Activated CD8-positive, alpha-beta T cell treated with anti-CD3 and anti-CD28 coated beads, Interleukin-2, amount 10 ng/mL, durations not matched to agents 7 days and 5 days (primary cell): Measurements from ENCODE around the gene TIMM22. TPM values are rescaled to one million over a fixed set of nuclear protein-coding genes. Genes with fewer than 3 reads are reported as not detected.

Experiments used
- ATAC-seq: fragments of 150-1000 bp; cut with Tn5 transposase; one replicate; pipeline ENCODE4 v1.10.0; 2021; ENCODE audit warnings: moderate library complexity
- CTCF ChIA-PET: fragments of 350-600 bp; sonication (Branson Sonifier 250); formaldehyde crosslinking; loops from one replicate; lab custom pipeline; 2021; ENCODE audit warnings: antibody characterized with exemption; lab: Charles Lee
- POLR2A ChIA-PET: fragments of 350-600 bp; sonication (Branson Sonifier 250); formaldehyde crosslinking; loops from one replicate; lab custom pipeline; 2021; ENCODE audit warnings: antibody characterized with exemption; lab: Charles Lee
- DNase-seq: peaks from one replicate; pipeline ENCODE4 v3.0.0-alpha.2; 2020
- H3K27ac Mint-ChIP-seq: one replicate; pipeline ENCODE4 v1.8.0; 2021; ENCODE audit warnings: mild to moderate bottlenecking, mixed read lengths
- H3K27me3 Mint-ChIP-seq: one replicate; pipeline ENCODE4 v1.8.0; 2021; ENCODE audit warnings: low read depth, mixed read lengths
- H3K36me3 Mint-ChIP-seq: one replicate; pipeline ENCODE4 v1.8.0; 2021; ENCODE audit warnings: low read depth, mixed read lengths
- H3K4me1 Mint-ChIP-seq: one replicate; pipeline ENCODE4 v1.8.0; 2021; ENCODE audit warnings: low read depth, mixed read lengths
- H3K4me3 Mint-ChIP-seq: one replicate; pipeline ENCODE4 v1.8.0; 2021; ENCODE audit warnings: mild to moderate bottlenecking, mixed read lengths
- H3K9me3 Mint-ChIP-seq: one replicate; pipeline ENCODE4 v1.8.0; 2022; ENCODE audit warnings: mixed read lengths; ENCODE audit not compliant: insufficient read depth
- total RNA-seq, 2 experiments: library from RNA; stranded (reverse); gene quantifications; one replicate each; pipeline ENCODE4 v1.2.3, GENCODE V29; 2021

TIMM22 gene
- total RNA-seq, 2 experiments from 2014 or later: 10.0 to 10.4 TPM

DNA sequence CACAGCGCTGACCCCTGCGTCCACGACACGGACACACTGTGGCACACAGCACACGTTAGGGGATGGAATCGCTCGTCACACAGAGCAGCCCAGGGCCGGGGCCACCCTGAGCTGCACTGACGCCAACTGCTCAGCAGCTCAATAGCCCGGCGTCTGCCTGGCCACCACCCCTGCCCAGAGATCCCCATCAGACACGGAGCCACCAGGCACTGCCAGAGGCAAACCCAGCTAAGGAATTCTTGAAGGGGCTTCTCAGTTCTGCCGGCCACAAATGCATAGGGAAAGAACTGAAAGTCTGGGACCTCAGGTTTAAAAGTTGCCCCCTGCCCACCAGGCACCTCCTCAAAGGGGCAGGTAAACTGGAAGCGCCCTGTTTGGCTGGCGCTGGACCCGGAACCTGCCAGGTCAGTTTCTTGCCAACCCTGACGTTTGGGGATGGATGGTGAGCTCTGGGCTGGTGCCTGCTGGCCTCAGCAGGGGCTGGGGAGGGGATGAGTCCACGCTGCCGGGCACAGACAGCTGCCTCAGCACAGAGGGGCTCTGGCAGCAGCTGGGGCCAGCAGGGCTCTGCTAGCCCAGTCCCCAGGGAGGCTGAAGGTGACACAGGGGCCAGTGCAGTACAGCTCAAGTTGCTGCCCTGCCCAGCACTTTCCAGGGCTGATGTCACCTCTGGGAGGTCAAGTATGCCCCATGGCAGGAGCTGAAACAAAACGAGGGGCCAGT, 33.2 kb downstream of the TIMM22 start:
- peaks cover 4% of the 10 kb centered on the region for H3K36me3 Mint-ChIP-seq
- no peaks in the 10 kb centered on the region for H3K4me1 Mint-ChIP-seq
- H3K27me3 Mint-ChIP-seq: no peaks in the 10 kb centered on the region
- CTCF ChIA-PET: no interaction called here
- no peak overlapping the region for H3K4me3 Mint-ChIP-seq
- ATAC-seq (no peak), DNase-seq (no peak)
- POLR2A ChIA-PET: no interaction called here
- H3K9me3 Mint-ChIP-seq: no peaks in the 10 kb centered on the region
- H3K27ac Mint-ChIP-seq: no peak overlapping the region

DNA sequence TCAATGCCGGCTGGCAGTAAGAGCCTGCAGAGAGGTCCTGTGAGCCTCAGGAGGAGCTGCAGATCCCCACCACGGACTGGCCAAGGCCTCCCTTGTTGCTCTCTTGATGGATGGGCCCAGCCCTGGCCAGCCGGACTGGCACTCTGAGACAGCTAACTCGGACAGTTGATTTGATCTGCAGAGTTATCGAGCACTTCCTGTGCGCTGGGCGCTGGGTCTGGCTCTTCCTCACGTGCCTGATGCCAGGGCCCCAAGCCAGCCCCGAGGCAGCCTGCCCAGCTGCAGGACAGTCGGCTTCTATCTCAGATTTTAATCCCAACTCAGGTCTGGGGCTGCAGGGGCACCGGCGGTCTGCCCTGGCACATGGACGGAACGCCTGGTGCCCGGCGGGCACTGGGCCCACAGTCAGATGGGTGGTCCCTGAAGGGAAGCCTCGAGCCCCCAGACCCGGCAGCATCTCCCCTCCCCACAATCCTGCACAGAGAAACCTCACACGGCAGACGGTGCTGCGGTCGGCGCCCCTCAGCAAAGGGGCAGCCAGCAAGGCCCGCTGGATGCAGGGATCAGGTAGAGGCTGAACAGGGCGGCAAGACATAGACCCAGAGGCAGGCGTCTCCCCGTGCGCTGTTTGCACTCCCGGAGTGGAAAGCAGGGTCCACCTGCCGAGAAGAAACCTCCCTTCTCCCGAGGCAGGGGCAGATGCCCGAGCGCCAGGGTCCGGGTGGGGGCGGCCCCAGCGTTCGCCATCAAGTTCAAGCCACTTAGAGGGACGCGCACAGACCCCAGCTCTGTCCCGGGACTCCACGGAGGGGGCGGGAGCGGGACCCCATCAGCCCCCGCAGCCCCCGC, 34.0 kb downstream of the TIMM22 start:
- Mint-ChIP-seq H3K27ac (no peak overlapping the region), H3K9me3 (no peaks in the 10 kb centered on the region), H3K4me1 (no peaks in the 10 kb centered on the region), H3K36me3 (no peaks in the 10 kb centered on the region), H3K27me3 (no peaks in the 10 kb centered on the region), H3K4me3 (no peak overlapping the region)
- CTCF ChIA-PET: no interaction called here
- POLR2A ChIA-PET: no interaction called here
- ATAC-seq: no peak
- DNase-seq: no peak

DNA sequence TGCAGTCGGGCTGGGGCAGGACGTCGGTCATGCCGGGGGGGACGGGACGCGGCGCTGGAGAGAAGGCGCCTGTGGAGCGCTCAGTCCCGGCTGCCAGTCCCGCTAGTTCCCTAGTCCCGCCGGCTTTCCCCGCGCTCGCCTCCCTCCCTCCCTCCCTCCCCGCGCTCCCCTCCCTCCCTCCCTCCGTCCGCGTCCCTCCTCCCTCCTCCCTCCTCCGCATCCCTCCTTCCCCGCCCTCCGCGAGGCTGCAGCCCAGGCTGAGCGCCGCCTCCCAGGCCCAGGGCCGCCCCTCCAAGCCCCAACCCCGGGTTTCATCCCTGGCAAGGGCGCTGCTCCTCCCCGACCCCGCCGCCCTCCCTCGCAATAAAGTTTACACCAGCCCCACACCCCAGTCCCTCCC, 34.8 kb downstream of the TIMM22 start:
- CTCF ChIA-PET: no interaction called here
- Mint-ChIP-seq H3K36me3 (no peaks in the 10 kb centered on the region), H3K4me1 (no peaks in the 10 kb centered on the region), H3K9me3 (no peaks in the 10 kb centered on the region), H3K27ac (no peak overlapping the region), H3K4me3 (no peak overlapping the region), H3K27me3 (no peaks in the 10 kb centered on the region)
- POLR2A ChIA-PET: no interaction called here
- no peak for DNase-seq
- no peak for ATAC-seq

DNA sequence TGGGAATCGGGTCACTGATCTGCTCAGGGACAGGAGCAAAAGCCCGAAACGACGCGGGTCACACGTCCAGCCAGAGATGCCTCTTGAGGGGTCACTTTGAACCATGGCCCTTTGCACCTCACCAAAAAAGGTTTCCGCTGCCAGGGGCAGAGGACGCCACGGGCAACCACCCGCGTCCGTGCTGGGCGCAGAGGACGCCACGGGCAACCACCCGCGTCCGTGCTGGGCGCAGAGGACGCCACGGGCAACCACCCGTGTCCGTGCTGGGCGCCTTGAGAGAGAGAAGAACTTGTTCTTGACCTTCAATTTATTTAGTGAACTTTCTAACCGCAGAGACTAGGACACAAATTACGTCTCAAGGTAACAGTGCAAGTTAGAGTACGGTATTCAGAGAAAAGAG, 35.5 kb downstream of the TIMM22 start:
- ATAC-seq (no peak), DNase-seq (no peak)
- ChIA-PET CTCF (no interaction called here), POLR2A (no interaction called here)
- H3K27ac Mint-ChIP-seq: no peak overlapping the region
- no peaks in the 10 kb centered on the region for H3K36me3 Mint-ChIP-seq
- no peaks in the 10 kb centered on the region for H3K4me1 Mint-ChIP-seq
- no peaks in the 10 kb centered on the region for H3K9me3 Mint-ChIP-seq
- H3K4me3 Mint-ChIP-seq: no peak overlapping the region
- H3K27me3 Mint-ChIP-seq: no peaks in the 10 kb centered on the region

DNA sequence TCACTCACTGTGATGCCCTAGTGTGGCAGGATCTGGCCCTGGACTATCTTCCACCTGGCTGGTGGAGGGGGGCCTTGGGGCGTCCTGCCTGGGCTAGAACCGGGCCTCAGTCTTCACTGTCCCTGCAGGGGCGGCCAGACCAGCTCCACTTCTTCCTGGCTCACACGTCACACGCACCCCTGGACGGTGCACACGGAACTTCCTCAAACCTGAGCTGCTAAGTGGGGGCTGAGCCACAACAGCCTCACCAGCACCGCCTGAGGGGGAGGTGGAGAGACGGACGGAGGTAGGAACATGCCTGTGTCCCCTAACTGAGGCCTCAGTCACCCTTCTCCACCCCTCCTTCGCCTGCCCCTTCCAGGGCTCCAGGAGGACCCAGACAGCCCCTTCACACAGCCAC, 36.6 kb downstream of the TIMM22 start:
- DNase-seq (no peak), ATAC-seq (no peak)
- H3K27me3 Mint-ChIP-seq: no peaks in the 10 kb centered on the region
- H3K4me1 Mint-ChIP-seq: no peaks in the 10 kb centered on the region
- ChIA-PET POLR2A (no interaction called here), CTCF (no interaction called here)
- H3K4me3 Mint-ChIP-seq: no peak overlapping the region
- peaks cover 1% of the 10 kb centered on the region for H3K36me3 Mint-ChIP-seq
- H3K9me3 Mint-ChIP-seq: no peaks in the 10 kb centered on the region
- no peak overlapping the region for H3K27ac Mint-ChIP-seq

DNA sequence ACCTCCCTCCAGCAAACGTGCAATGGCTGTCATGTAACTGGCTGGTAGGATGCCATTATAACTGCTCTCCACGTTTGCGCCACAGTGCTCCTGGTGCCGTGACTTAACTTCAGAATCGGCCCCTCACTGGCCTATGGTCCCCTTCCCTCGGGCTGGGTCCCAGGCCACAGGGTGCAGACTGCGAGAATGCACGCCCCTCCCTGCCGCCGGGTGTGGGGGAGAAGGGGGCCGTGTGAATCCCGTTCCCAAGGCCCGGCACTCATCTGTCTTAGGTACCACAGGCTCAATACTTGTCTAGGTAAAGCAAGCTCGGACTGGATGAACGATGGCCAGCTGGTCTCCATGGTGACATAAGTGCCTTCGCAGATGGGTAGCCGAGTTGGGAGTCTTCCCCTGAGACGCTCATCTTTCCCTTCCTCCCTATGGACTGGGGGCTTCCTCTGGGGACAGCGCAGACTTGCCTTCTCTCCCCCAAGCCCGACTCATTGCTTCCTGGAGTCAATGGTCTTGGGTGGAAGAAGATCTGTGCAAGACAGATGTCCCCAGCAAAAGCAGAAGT, 37.8 kb downstream of the TIMM22 start:
- ChIA-PET POLR2A (interaction anchor here (1.0 kb wide), 1 partner anchor 15 kb away, joined by 3 read pairs; no protein-coding TSS in a partner anchor), CTCF (no interaction called here)
- DNase-seq: no peak
- Mint-ChIP-seq H3K27me3 (no peaks in the 10 kb centered on the region), H3K4me1 (no peaks in the 10 kb centered on the region), H3K36me3 (peaks cover 1% of the 10 kb centered on the region), H3K4me3 (no peak overlapping the region), H3K9me3 (no peaks in the 10 kb centered on the region), H3K27ac (no peak overlapping the region)
- no peak for ATAC-seq

DNA sequence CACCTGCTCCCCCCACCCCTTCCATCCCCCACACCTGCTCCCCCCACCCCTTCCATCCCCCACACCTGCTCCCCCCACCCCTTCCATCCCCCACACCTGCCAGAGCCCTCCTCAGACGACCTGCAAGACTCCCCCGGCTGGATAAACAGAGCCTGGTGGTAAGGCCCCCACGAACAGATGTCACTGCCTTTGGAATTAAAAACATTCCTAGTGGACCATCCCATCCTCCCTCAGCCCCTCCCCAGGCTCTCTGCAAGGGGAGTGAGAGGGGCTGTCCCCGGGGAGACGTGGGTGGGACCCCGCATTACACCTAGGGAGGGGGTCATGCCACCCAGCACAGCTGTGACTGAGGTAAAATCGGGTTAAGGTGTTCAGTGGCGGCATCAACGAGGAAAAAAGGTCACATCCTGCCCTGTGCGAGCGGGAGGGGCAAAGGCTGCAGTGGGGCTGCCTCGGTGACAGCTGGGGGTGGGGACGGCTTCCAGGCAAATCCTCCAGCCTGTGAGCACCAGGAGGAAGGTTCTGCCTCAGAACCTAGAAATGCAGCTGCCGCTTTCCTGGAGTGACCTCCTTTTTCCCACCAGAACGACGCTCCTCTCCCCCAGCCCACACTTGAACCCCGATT, 38.7 kb downstream of the TIMM22 start:
- no peak overlapping the region for H3K4me3 Mint-ChIP-seq
- peaks cover 1% of the 10 kb centered on the region for H3K36me3 Mint-ChIP-seq
- no peak overlapping the region for H3K27ac Mint-ChIP-seq
- CTCF ChIA-PET: no interaction called here
- H3K9me3 Mint-ChIP-seq: no peaks in the 10 kb centered on the region
- H3K4me1 Mint-ChIP-seq: no peaks in the 10 kb centered on the region
- ATAC-seq: no peak
- POLR2A ChIA-PET: no interaction called here
- no peaks in the 10 kb centered on the region for H3K27me3 Mint-ChIP-seq
- no peak for DNase-seq

DNA sequence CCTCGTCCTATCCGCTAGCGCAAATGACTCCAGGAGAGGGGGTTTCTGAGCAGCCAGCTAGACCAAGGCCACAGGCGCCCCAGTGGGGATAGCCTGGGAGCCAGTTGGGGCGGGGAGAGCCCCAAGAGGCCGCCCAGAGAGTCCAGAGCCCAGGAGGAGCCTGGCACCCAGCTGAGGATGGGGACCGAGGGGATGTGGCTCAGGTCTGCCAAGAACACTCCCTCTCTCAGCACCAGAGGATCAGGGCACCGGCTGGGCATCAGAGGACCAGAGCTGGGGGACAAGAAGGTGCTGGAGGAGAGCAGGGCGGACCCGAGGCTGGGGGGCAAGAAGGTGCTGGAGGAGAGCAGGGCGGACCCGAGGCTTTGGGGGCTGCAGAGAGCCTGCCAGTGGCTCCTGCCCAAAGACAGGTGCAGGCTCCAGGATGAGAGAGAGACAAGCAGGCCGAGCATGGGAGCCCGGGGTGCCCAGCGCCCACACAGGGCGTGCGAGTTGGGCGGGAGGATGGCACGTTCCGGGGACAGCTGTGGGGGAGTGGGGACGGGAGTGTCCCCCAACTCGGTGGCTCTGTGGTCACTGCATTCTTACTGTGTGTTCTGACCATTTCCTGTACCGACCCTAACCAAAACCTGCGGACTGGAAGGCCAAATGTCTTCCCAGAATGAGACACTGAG, 39.4 kb downstream of the TIMM22 start:
- no peaks in the 10 kb centered on the region for H3K4me1 Mint-ChIP-seq
- no peaks in the 10 kb centered on the region for H3K9me3 Mint-ChIP-seq
- H3K4me3 Mint-ChIP-seq: no peak overlapping the region
- DNase-seq (no peak), ATAC-seq (no peak)
- ChIA-PET POLR2A (no interaction called here), CTCF (no interaction called here)
- H3K27me3 Mint-ChIP-seq: no peaks in the 10 kb centered on the region
- no peak overlapping the region for H3K27ac Mint-ChIP-seq
- H3K36me3 Mint-ChIP-seq: peaks cover 1% of the 10 kb centered on the region

DNA sequence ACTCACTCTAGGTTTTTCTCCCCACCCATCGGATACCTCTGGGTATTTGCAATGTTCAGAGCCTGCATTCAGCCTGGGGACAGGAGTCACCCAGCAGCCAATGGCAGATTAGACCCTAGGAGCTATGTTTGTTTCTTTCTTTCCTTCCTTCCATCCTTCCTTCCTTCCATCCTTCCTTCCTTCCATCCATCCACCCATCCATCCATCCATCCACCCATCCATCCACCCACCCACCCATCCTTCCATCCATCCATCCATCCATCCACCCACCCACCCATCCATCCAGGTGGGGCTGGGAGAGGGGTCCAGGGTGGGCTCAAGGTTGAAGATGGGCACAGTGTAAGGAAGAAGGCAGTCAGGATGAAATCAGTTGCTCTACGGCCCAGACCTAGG, 39.9 kb downstream of the TIMM22 start:
- no peaks in the 10 kb centered on the region for H3K4me1 Mint-ChIP-seq
- ChIA-PET CTCF (no interaction called here), POLR2A (no interaction called here)
- no peak overlapping the region for H3K4me3 Mint-ChIP-seq
- no peak for ATAC-seq
- H3K27ac Mint-ChIP-seq: no peak overlapping the region
- no peak for DNase-seq
- H3K9me3 Mint-ChIP-seq: no peaks in the 10 kb centered on the region
- peaks cover 2% of the 10 kb centered on the region for H3K36me3 Mint-ChIP-seq
- no peaks in the 10 kb centered on the region for H3K27me3 Mint-ChIP-seq

DNA sequence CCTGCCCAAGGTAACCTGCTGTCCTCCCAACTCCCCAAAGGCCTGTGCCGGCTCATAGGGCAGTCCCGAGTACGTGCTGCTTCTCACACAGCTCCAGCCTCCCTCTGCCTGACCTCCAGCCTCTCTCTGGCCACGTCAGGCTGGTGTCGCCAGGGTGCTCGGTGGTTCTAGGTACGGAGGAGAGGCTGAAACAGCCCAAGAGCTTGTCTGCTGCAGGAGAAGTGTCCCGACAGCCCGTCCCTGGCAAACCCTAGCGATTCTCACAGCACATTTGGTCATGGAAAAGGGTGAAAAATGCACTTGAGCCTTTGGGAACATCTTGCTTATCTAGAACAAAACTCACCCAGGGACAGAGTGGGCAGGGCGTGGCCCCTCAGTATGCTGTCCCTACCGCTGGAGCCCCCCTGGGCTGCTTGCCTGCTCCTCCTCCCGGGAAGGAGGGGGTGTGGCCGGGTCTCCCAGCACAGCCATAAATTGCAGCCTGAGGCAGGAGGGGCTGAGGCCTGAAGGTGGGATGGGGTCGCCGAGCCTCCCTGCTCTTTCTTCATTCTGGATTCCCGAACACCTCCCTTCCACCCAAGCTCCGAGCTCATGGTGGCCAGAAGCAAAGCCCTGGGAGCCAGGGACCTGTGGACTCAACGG, 40.4 kb downstream of the TIMM22 start:
- Mint-ChIP-seq H3K4me1 (no peaks in the 10 kb centered on the region), H3K27me3 (no peaks in the 10 kb centered on the region), H3K36me3 (peaks cover 7% of the 10 kb centered on the region), H3K9me3 (no peaks in the 10 kb centered on the region), H3K27ac (no peak overlapping the region), H3K4me3 (no peak overlapping the region)
- CTCF ChIA-PET: no interaction called here
- no peak for DNase-seq
- ATAC-seq: no peak
- POLR2A ChIA-PET: no interaction called here

DNA sequence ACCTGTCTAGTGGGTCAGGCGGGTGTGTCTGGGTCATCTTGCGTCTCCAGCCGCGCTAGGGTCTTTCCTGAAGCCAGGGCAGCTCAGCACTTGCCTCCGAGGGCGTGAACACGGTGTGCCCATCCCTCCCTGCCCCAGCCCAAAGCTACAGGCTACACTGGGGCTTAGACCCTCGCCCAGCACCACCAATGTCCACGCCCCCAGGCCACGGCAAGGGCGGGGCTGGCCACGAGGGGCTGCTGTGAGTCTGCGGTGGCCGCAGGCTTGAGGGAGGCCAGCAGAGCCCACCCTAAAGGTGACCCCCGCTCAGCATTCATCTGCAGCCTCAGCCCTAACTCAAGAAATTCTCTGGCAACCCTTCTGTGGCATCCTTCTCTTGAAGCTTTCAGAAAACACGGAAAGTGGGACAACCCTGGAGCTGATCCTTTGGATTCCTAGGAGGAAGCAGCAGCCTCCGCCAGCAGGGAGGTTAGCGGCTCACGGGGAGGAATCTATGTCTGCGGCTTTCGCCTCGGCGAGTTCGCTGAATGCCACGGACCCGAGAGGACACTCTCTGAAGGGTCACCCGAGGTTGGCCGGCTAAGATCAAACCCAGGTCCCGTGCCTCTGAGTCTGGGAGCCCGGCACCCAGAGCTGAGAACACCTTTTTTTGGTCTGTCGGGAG, 41.7 kb downstream of the TIMM22 start:
- H3K36me3 Mint-ChIP-seq: peaks cover 13% of the 10 kb centered on the region
- no peak overlapping the region for H3K4me3 Mint-ChIP-seq
- no peaks in the 10 kb centered on the region for H3K27me3 Mint-ChIP-seq
- ChIA-PET CTCF (no interaction called here), POLR2A (no interaction called here)
- H3K4me1 Mint-ChIP-seq: no peaks in the 10 kb centered on the region
- H3K27ac Mint-ChIP-seq: no peak overlapping the region
- DNase-seq (no peak), ATAC-seq (no peak)
- no peaks in the 10 kb centered on the region for H3K9me3 Mint-ChIP-seq
